Measurements from ENCODE around the gene OR4C45.
"Not testable (repeated sequence)": the region's sequence is repeated elsewhere in the genome, so short reads cannot be mapped to it uniquely, and the experiment has no call there.

Gene OR4C45

GRCh38 chr11:50032574-50032973 lies at the start of gene OR4C45:
TSS of gene OR4C45 (plus strand) at chr11:50032874.
- no peak for DNase-seq

- DNase-seq, result no peak
These were observed 37.1 kb upstream of the OR4C45 start for GRCh38 chr11:49995565-49995964.

DNA sequence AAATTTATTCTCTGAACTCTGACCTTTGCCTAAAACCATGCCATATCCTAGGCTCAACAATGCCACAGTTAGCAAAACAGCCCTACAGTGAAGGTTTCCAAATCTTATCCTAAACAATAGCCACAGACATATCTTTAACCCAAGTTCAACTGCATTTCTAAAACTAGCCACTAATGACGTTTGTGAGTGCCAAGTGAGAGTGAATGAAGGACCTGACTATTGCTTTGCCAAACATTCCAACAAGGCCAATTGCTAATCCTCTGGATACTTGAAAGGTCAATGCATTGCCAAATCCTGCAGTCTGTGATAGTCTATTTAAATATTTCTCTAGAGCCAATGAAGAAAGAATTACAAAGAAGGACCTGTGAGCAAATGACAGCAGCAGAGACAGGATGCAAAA lies 2.5 kb upstream of the OR4C45 start:
- DNase-seq, result no peak

DNA sequence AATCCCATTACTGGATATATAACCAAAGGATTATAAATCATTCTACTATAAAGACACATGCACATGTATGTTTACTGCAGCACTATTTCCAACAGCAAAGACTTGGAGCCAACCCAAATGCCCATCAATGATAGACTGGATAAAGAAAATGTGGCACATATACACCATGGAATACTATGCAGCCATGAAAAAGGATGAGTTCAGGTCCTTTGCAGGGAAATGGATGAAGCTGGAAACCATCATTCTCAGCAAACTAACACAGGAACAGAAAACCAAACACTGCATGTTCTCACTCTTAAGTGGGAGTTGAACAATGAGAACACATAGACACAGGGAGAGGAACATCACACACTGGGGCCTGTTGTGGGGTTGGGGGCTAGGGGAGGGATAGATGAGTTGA lies 3.6 kb downstream of the OR4C45 start:
- DNase-seq, result not testable (repeated sequence)

DNA sequence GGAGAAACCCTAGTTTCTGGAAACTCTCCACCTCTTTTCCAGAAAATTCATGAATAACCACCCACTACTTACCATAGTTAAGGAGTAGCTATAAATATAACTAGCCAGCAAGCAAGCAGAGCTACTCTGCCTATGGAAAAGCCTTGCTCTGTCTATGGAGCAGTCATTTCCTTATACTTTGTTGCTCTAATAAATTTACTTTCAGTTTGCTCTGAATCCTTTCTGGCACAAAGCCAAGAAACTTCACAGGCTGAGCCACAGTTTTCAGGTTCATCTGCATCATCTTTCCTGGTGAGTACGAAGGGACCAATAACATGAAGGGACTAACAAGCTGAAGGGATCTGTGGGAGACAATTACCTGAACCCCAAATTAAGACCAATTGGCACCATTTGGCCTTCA lies 4.6 kb downstream of the OR4C45 start:
- DNase-seq, result no peak

GRCh38 chr11:50044647-50045046 lies 12.0 kb downstream of the OR4C45 start:
- DNase-seq, result no peak

- not testable (repeated sequence) for DNase-seq
These were observed 30.4 kb downstream of the OR4C45 start for GRCh38 chr11:50063056-50063455.

DNA sequence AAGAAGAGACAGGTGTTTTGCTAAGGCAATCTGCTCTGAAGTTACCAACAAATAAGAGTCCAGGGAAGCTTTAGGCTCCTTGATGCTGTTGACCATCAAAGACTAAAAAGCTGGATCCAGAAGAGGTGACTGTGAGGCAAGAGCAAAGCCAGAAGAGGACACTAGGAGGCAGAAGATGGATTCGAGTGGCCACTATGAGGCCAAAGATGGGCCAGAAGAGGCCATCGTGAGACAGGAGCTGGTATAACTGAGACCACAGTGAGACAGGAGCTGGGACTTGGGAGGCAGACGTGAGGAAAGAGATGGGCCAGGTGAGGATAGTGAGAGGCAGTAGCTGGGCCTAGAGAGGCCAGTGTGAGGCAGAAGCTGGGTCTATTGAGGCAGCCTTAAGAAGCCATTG lies 37.7 kb downstream of the OR4C45 start:
- DNase-seq, result no peak

GRCh38 chr11:50071584-50072225 lies 39.0 kb downstream of the OR4C45 start:
- DNase-seq, result no peak

GRCh38 chr11:50072226-50073112 lies 39.8 kb downstream of the OR4C45 start:
- DNase-seq, result no peak

DNA sequence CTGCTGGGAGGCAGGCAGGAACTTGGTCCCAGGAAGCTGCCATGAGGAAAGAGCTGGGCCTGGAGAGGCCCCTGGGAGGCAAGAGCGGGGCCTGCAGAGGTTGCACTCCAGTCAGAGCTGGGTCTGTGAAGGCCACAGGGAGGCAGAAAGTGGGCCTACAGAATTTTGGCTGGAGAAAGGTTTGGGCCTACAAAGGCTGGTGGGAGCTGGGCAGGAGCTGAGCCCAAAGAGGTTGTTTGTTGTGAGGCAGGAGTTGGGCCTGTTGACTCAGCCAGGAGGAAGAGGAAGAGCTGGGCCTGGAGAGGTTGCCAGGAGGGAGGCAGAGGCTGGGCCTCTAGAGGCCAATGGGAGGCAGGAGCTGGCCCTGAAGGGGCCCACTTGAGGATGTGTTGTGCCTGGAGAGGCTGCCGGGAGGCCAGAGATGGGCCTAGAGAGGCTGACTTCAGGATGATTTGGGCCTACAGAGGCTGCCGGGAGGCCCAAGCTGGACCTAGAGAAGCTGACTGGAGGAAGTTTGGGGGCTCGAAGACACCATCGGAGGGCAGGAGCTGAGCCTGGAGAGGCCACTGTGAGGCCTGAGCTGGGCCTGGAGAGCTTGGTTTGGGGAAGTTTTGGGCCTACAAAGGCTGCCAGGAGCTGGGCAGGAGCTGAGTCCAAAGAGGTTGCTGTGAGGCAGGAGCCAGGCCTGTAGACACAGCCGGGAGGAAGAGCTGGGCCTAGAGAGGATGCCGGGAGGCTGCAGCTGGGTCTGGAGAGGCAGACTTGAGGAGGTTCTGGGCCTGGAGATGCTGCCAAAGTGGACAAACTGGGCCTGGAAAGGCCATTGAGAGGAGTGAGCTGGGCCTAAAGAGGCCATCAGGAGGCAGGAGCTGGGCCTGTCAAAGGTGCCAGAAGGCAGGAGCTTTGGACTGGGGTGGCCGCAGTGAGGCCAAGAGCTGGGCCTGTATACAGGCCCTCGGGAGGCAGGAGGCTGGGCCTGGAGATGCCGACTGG lies 40.7 kb downstream of the OR4C45 start:
- DNase-seq, result no peak

DNA sequence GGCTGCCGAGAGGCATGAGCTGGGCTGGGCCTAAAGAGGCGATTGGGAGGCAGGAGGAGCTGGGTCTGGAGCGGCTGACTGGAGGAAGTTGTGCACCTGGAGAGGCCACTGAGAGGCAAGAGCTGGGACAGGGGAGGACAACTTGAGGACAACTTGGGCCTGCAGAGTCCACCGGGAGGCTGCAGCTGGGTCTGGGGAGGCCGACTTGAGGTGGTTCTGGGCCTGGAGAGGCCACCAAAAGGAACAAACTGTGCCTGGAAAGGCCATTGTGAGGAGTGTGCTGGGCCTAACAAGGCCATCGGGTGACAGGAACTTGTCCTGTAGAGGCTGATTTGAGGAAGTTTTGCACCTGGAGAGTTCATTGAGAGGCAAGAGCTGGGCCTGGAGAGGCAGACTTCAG lies 41.5 kb downstream of the OR4C45 start:
- DNase-seq, result no peak

DNA sequence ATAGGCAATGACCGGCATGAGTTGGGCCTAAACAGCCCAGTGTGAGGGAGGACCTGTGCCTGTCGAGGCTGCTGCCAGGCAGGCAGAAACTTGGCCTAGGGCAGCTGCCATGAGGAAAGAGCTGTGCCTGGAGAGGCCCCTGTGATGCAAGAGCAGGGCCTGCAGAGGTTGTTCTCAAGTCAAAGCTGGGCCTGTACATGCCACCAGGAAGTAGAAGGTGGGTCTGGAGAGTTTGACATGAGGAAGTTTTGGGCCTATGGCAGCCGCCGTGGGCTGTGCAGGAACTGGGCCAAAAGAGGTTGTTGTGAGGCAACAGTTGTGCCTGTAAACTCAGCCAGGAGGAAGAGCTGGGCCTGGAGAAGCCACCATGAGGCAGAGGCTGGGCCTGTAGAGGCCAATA lies 43.2 kb downstream of the OR4C45 start:
- no peak for DNase-seq

DNA sequence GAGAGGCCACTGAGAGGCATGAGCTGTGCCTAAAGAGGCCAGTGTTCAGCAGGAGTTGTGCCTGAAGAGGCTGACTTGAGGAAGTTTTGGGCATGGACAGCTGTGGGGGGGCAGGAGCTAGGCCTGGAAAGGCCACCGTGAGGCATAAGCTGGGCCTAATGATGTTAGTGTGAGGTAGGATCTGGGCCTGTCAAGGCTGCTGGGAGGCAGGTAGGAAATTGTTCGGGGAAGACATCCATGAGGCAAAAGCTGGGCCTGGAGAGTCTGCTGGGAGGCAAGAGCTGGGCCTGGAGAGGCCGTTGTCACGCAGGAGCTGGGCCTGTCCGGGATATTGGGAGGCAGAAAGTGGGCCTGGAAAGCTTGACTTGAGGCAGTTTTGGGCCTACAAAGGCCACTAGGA lies 44.9 kb downstream of the OR4C45 start:
- DNase-seq, result no peak

GRCh38 chr11:50078001-50078400 lies 45.3 kb downstream of the OR4C45 start:
- DNase-seq, result no peak

- not testable (repeated sequence) for DNase-seq
These were observed 46.3 kb downstream of the OR4C45 start for GRCh38 chr11:50078946-50079345.

GRCh38 chr11:50080256-50080655 lies 47.6 kb downstream of the OR4C45 start:
- no peak for DNase-seq
